Jurkat, Clone E6-1 (cell line): ENCODE data around the gene SNX33.

Experiments
- DNase-seq: peaks from one replicate; pipeline ENCODE4 v3.0.0-alpha.2; 2011; ENCODE audit warnings: low read depth, low spot score
- H3K4me3 ChIP-seq: 2 replicates; pipeline ENCODE4 v1.5.1; 2011; ENCODE audit warnings: mild to moderate bottlenecking, low read length, control low read depth, moderate library complexity

Gene SNX33

GRCh38 chr15:75639709-75640482 lies 7.8 kb upstream of the SNX33 start, which contains the start of gene IMP3:
TSS of gene IMP3 (minus strand) at chr15:75640224. CDS start at chr15:75640168, 56 bp downstream.
- peak within 1 kb of the TSS; percentile 66 for H3K4me3 ChIP-seq
- DNase-seq = peak; percentile 98

DNA sequence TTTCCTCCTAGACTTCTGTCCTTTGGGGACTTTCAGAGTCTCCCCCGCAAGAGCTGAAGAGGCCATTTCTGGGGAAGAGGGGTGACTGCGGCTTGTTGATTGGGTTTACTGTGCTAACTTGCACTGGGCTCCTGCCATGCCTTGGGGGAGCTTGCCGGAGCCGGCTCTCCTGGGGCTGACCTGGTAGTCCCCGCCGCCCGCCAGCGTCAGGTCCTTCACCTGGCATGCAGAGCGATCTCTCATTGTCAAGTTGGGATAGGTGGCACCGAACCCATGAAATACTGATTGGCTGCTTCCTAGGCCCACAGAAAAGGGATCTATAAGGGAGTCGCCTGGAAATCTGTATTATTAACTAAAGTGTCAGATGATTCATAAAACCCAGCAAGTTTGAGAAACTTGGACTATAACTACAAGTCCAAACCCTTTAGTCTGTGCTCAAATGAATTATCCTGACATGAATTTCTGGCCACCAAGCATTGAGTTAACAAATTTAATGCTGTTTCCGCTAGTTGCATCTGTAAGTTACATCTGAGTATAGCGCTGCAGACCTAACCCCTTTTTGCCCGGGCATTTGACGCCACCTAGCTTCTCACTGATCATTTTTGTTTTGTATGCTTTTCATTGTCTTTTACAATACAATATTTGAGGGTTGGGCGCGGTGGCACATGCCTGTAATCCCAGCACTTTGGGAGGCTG lies 7.1 kb upstream of the SNX33 start:
- peak; percentile 87 for DNase-seq
- H3K4me3 ChIP-seq = peak overlapping the region; percentile 66

DNA sequence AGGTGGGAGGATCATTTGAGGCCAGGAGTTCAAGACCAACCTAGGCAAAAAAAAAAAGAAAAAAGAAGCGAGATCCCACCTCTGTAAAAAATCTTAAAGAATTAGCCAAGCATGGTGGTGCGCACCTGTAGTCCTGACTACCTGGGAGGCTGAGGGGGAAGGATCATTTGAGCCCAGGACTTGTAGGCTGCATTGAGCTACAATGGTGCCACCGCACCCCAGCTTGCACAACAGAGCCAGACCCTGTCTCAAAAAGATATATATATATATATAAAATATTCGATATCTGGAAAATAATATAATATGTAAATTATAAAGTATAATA lies 6.6 kb upstream of the SNX33 start:
- DNase-seq = no peak
- H3K4me3 ChIP-seq = no peak overlapping the region; the same call in 1 of the 2 replicates

DNA sequence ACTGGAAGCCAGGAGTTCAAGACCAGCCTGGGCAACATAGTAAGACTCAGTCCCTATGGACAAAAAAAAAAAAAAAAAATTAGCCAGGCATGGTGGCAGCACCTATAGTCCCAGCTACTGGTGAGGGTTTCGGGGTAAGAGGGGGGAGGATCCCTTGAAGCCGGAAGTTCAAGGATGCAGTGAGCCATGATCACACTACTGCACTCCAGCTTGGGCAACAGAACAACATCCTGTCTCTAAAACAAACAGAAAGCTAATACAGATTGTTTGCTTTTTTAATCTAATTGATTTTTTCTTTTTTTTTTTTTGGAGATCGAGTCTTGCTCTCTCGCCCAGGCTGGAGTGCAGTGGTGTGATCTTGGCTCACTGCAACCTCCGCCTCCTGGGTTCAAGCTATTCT lies 6.1 kb upstream of the SNX33 start:
- no peak for DNase-seq
- no peak overlapping the region for H3K4me3 ChIP-seq

DNA sequence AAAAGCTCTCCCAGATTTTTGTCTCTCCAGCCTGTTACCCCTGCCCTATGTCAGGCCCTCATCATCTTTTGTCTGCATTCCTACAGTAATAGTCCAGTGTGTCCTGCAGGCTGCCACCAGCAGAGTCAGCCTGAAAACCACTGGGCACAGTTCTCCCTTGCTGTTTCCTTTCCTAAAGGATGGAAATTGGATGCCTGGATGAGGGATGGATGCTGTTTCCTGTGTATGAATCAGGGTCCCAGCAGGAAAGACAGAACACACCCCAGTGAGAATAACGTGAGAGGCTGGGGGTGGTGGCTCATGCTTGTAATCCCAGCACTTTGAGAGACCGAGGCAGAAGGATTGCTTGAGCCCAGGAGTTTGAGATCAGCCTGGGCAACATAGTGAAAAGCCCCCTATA lies 3.3 kb upstream of the SNX33 start:
- H3K4me3 ChIP-seq = no peak overlapping the region
- DNase-seq = no peak

DNA sequence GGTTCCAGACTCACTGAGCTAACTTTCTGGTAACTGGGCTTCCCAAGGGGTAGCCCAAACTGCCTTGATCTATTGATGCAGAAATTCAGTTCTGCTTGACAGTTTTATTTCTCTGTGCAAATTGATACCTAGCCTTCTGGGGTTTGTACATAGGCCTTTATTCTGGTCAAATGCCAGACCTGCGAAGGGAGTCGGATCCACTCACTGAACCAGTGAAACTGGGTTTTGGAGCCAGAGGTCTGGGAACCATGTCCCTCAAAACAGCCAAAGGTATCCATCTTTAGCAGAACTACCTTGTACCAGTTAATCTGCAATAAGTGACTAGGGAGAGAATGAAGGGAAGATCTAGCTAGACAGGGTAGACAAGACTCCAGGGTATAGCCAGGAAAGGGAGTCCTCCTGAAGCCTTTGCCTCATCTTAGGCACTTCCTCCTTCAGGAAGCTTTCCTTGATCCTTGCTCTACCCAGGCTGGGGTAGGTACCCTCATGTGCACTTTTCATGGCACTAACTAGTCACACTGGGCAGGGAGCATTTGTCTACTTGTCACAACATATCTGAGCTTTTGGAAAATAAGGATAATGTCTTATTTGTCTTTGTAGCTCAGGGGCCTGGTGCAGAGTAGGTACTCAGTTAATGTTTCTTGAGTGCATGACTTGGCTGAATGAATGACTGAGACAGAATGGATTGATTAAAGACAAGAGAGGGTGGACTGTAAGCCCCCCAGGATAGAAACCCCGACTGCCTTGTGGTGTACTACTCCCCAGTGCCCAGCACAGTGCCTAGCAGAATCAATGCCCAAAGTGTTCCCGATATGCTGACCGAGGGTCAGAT lies 1.4 kb upstream of the SNX33 start:
- no peak for DNase-seq
- no peak overlapping the region for H3K4me3 ChIP-seq

DNA sequence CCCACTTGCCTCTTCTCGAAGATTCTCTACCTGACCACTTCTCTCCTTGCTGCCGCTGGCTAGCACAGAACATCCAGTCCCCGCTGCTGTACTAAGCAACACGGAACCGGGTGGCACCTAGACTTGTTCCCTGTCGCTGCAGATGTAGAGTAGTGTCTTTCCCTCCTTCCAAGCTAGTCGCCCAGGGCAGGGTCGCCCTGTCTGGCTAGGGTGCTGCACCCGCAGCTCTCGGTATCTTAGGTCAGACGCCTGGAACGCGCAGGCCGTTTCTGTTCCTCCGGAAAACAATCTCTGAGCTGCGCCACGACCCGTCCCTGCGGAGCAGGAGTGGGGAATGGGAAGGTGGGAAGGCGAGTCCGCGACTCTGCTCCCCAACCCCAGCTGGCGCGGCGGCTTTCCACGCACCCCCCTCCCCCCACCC lies 758 bp upstream of the SNX33 start:
- DNase-seq = no peak
- peak overlapping the region; percentile 62 for H3K4me3 ChIP-seq

DNA sequence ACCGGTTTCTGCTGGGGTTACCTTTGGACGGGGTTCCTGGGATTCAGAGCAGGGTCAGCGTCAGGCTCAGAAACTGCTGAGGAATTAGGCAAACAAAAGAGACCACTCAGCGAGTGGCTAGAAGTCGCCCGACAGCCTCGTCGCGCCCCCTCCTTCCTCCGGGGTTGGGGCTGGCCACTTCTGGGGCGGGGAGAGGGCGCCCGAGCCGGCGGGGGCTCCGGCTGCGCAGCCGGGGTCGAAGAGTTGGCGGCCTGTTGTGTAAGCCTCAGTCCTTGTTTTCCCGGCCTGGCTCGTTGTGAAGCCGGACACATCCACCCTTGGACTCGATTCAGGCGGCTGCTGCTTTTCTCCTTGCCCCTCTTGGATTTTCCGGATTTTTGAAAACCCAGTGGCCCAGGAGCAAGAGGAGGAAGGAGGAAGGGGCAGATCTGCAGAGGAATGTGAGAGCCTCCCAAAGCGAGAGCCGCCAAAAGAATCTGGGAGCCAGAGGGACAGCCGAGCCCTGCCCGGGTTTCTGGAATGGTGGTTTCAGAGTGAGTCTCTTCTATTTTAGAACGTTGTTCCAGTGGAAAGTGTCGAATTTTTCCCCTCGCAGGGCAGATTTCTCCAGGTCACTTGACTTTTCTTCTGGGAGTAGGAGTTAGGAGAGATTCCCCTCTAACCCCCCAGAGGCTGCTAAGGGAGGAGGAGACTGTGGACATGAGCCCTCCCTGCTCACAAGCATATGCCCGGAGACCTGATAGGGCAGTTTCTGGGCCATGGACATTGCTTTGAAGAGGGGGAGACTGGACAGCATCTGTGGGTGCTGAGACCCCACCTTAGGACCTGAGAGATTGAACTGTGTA lies 666 bp downstream of the SNX33 start:
- no peak for DNase-seq
- H3K4me3 ChIP-seq = peak overlapping the region; percentile 62

GRCh38 chr15:75649045-75649761 lies 1.5 kb downstream of the SNX33 start:
- H3K4me3 ChIP-seq = no peak overlapping the region
- DNase-seq = no peak

DNA sequence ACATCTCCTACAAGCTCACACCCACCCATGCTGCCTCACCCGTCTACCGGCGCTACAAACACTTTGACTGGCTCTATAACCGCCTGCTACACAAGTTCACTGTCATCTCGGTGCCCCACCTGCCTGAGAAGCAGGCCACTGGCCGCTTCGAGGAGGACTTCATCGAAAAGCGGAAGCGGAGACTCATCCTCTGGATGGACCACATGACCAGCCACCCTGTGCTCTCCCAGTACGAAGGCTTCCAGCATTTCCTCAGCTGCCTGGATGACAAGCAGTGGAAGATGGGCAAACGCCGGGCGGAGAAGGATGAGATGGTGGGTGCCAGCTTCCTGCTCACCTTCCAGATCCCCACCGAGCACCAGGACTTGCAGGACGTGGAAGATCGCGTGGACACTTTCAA lies 2.1 kb downstream of the SNX33 start:
- no peak for DNase-seq
- no peak overlapping the region for H3K4me3 ChIP-seq

GRCh38 chr15:75650908-75651809 lies 3.4 kb downstream of the SNX33 start:
- H3K4me3 ChIP-seq = no peak overlapping the region
- DNase-seq = no peak

GRCh38 chr15:75651810-75652543 lies 4.3 kb downstream of the SNX33 start:
- H3K4me3 ChIP-seq = no peak overlapping the region
- DNase-seq = no peak

GRCh38 chr15:75653347-75653913 lies 5.7 kb downstream of the SNX33 start:
- no peak overlapping the region for H3K4me3 ChIP-seq
- no peak for DNase-seq

- no peak for DNase-seq
- no peak overlapping the region for H3K4me3 ChIP-seq
These were observed 6.6 kb downstream of the SNX33 start for GRCh38 chr15:75654201-75654907.

- DNase-seq = no peak
- no peak overlapping the region for H3K4me3 ChIP-seq
These were observed 8.2 kb downstream of the SNX33 start for GRCh38 chr15:75655931-75656330.

- DNase-seq = no peak
- H3K4me3 ChIP-seq = no peak overlapping the region
These were observed 8.6 kb downstream of the SNX33 start for GRCh38 chr15:75656331-75656730.
